Measurements from ENCODE around the gene SLC4A2.

SLC4A2 gene

GRCh38 chr7:151089893-151090730 is 30.7 kb downstream of the SLC4A2 start:
- no peak for DNase-seq (ENCODE audit: low read depth in 2 of 3, low spot score in 1 of 3)

GRCh38 chr7:151091003-151091402 is 31.6 kb downstream of the SLC4A2 start:
- DNase-seq (ENCODE audit: low read depth in 2 of 3, low spot score in 1 of 3), result no peak

GRCh38 chr7:151091431-151091830 is 32.0 kb downstream of the SLC4A2 start:
- DNase-seq (ENCODE audit: low read depth in 2 of 3, low spot score in 1 of 3), result no peak

- DNase-seq (ENCODE audit: low read depth in 2 of 3, low spot score in 1 of 3), result no peak
These were observed 32.6 kb downstream of the SLC4A2 start for GRCh38 chr7:151091988-151092387.

- DNase-seq (ENCODE audit: low read depth in 2 of 3, low spot score in 1 of 3), result no peak
These were observed 34.4 kb downstream of the SLC4A2 start for GRCh38 chr7:151093748-151094147.

DNA sequence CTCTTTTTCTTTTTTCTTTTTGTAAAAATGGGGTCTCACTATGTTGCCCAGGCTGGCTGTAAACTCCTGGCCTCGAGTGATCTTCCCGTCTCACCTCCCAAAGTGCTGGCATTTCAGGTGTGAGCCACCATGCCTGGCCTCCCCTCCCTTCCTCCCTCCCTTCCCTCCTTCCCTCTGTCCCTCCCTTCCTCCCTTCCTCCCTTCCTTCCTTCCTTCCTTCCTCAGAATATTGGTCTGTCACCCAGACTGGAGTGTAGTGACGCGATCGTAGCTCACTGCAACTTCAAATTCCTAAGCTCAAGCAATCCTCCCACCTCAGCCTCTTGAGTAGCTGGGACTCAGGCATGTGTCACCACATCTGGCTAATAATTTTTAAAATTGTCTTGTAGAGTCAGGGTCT is 35.3 kb downstream of the SLC4A2 start:
- no peak for DNase-seq (ENCODE audit: low read depth in 2 of 3, low spot score in 1 of 3)

DNA sequence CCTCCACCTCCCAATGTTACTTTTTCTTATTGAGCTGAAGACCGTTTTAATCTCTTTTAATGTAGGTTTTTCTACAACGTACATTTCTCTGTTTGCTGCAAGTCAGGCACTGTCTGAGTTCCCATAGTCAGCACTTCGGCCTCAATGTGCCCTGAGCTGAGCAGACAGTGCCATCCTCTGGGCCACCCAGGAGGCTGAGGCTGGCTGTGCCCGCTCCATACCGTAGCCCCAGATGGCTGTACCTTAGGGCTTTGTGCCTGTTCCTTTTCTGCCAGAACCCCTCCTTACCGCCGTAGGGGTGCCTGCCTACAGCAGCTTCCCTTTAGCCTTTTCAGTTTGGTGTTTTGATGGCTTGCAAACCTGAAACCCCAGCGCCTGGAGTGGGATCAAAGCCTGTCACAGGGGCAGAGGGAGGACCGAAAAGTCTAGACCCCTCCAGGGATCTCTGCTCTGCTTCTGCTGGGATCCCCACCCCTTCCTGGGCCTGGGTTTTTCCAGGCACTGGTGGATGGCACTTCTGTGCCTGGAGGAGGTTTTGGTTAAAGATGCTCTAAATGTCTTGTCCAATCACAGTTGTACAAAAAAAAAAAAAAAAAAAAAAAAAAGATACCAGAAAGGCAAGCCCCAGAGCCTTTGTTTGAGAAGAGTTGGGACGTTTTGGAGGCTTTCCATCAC is 35.9 kb downstream of the SLC4A2 start:
- DNase-seq (ENCODE audit: low read depth in 2 of 3, low spot score in 1 of 3), result no peak

- no peak for DNase-seq (ENCODE audit: low read depth in 2 of 3, low spot score in 1 of 3)
These were observed 36.6 kb downstream of the SLC4A2 start for GRCh38 chr7:151095828-151096475.

GRCh38 chr7:151099486-151100211 is 40.3 kb downstream of the SLC4A2 start:
- no peak for DNase-seq (ENCODE audit: low read depth in 2 of 3, low spot score in 1 of 3)

- DNase-seq (ENCODE audit: low read depth in 2 of 3, low spot score in 1 of 3), result no peak
These were observed 41.5 kb downstream of the SLC4A2 start for GRCh38 chr7:151100921-151101320.

GRCh38 chr7:151101621-151102396 is 42.4 kb downstream of the SLC4A2 start:
- DNase-seq (ENCODE audit: low read depth in 2 of 3, low spot score in 1 of 3), result no peak

GRCh38 chr7:151102991-151103390 is 43.6 kb downstream of the SLC4A2 start:
- no peak for DNase-seq (ENCODE audit: low read depth in 2 of 3, low spot score in 1 of 3)

DNA sequence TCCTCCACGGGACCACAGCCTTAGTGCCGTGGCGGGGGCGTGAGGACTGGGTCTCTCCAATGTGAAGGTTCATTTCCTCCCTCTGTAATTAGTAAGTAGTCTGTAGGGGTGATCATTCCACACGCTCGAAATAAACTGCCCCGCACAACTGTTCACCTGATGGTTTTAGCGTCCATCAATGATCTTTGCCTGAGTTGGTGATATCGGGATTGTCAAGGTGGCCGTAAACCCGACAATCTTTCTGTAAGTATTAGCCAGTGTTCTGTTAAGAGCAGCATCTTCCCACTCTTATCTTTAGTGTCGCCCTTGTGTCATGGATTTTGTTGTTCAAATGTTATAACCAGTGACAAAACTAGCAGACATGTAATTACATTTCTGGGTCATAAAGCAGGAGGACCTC is 44.6 kb downstream of the SLC4A2 start:
- DNase-seq (ENCODE audit: low read depth in 2 of 3, low spot score in 1 of 3), result no peak

- no peak for DNase-seq (ENCODE audit: low read depth in 2 of 3, low spot score in 1 of 3)
These were observed 45.2 kb downstream of the SLC4A2 start for GRCh38 chr7:151104411-151105235.

DNA sequence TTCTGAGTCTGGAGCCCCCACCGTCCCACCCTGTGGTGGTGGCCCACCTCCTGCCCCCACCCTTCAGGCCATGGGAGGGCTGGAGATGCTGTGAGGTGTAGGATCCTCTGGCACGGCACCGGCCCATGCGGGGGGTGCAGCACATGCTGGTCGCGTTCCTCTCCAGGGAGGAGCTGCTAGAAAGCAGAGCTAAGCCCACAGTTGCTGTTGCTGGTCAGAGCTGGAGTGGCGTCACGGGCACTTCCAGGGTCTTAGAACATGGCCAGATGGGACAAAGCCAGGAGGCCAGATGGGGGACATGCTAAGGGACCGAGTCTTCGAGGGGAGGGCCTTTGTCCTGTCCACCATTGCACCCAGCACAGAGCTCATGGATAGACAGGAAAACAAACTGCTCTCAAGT is 48.5 kb downstream of the SLC4A2 start:
- no peak for DNase-seq (ENCODE audit: low read depth in 2 of 3, low spot score in 1 of 3)

DNA sequence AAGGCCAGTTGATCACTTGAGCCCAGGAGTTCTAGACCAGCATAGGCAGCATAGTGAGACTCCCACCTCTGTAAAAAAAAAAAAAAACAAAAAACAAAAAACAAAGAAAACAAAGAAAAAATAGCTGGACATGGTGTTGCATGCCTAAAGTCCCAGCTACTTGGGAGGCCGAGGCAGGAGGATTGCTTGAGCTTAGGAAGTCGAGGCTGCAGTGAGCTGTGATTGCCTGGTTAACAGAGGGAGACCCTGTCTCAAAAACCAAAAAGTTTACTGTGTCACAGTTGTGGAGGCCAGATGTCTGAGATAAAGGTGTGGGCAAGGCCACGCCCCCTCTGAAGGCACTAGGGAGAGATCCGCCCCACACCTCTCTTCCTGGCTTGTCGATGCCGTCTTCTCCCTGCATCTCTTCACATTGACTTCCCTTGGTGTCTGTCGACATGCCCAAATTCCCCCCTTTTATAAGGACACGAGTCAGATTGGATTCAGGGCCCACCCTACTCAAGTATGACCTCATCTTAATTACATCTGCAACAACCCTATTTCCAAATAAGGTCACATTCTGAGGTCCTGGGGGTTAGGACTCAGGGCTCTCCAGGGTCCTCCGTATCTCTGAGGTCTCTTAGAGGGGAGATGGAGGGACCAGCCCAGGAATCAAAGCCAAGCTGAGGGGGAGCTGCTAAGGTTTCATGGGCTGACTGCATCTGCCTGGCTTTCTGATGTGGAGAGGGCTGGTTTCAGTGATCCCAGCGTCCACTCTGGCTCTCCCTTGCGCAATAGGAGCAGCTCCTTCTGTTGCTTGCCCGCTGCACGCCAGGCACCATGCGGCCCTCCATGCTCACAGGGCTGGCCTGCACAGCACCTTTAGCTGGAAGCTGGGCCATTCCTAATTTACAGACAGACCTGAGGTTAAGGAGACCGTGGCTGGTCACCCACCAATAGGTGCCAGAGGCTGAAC is 50.0 kb downstream of the SLC4A2 start:
- DNase-seq (ENCODE audit: low read depth in 2 of 3, low spot score in 1 of 3), result no peak

GRCh38 chr7:151110236-151110940 is 51.0 kb downstream of the SLC4A2 start:
- no peak for DNase-seq (ENCODE audit: low read depth in 2 of 3, low spot score in 1 of 3)
